Activated naive CD4-positive, alpha-beta T cell treated with anti-CD3 and anti-CD28 coated beads, Interleukin-2, amount 10 ng/mL, durations not matched to agents 7 days and 5 days (primary cell): ENCODE measurements around the gene CCDC12.

Source experiments
- CTCF ChIA-PET: fragments of 350-600 bp; sonication (Branson Sonifier 250); formaldehyde crosslinking; loops from one replicate; lab custom pipeline; 2021; ENCODE audit warnings: antibody characterized with exemption; lab: Charles Lee
- DNase-seq: peaks from one replicate; pipeline ENCODE4 v3.0.0-alpha.2; 2020
- H3K27ac Mint-ChIP-seq: one replicate; pipeline ENCODE4 v1.8.0; 2021; ENCODE audit warnings: mild to moderate bottlenecking, moderate library complexity, mixed read lengths
- H3K27me3 Mint-ChIP-seq: one replicate; pipeline ENCODE4 v1.8.0; 2021; ENCODE audit warnings: mild to moderate bottlenecking, mixed read lengths
- H3K36me3 Mint-ChIP-seq: one replicate; pipeline ENCODE4 v1.8.0; 2021; ENCODE audit warnings: mixed read lengths
- H3K4me1 Mint-ChIP-seq: one replicate; pipeline ENCODE4 v1.8.0; 2021; ENCODE audit warnings: mixed read lengths
- H3K4me3 Mint-ChIP-seq: one replicate; pipeline ENCODE4 v1.8.0; 2021; ENCODE audit warnings: mild to moderate bottlenecking, moderate library complexity, mixed read lengths
- H3K9me3 Mint-ChIP-seq: one replicate; pipeline ENCODE4 v1.8.0; 2021; ENCODE audit warnings: mixed read lengths

The CCDC12 gene

GRCh38 chr3:46873521-46873920 is 103.0 kb downstream of the CCDC12 start:
- peaks cover 83% of the 10 kb centered on the region for H3K27me3 Mint-ChIP-seq
- no peaks in the 10 kb centered on the region for H3K9me3 Mint-ChIP-seq
- CTCF ChIA-PET = no interaction called here
- peaks cover 6% of the 10 kb centered on the region for H3K4me1 Mint-ChIP-seq
- H3K27ac Mint-ChIP-seq = no peak overlapping the region
- no peak overlapping the region for H3K4me3 Mint-ChIP-seq
- no peak for DNase-seq
- H3K36me3 Mint-ChIP-seq = no peaks in the 10 kb centered on the region
